HEK293 (cell line): Measurements from ENCODE around the gene GNB5.

ENCODE experiments used
- CTCF ChIA-PET: fragments of 350-600 bp; formaldehyde crosslinking; extraction: SDS; loops from one replicate; lab custom pipeline; 2021; ENCODE audit warnings: antibody characterized with exemption; lab: Yijun Ruan, JAX
- POLR2A ChIA-PET: fragments of 300-600 bp; formaldehyde crosslinking; extraction: SDS; loops from one replicate; lab custom pipeline; 2020; ENCODE audit warnings: antibody characterized with exemption, inconsistent platforms; lab: Yijun Ruan, JAX
- H3K27ac ChIP-seq: fragments of 200-500 bp; sonication (Bioruptor generic); 2 replicates; pipeline ENCODE4 v1.5.1; 2014; ENCODE audit warnings: low read depth, low read length, control low read depth, inconsistent platforms; ENCODE audit errors: extremely low read depth
- H3K36me3 ChIP-seq, 2 experiments: fragments of 200-500 bp in 1 of 2; sonication (Bioruptor generic) in 1 of 2; 1 replicate in 1 of 2; 2 replicates in 1 of 2; pipeline ENCODE4 v1.5.1; 2014 to 2017; ENCODE audit warnings: inconsistent platforms in 2 of 2, low read length in 2 of 2; ENCODE audit not compliant: control insufficient read depth in 2 of 2, insufficient read depth in 1 of 2
- H3K4me1 ChIP-seq: fragments of 200-500 bp; sonication (Bioruptor generic); 2 replicates; pipeline ENCODE4 v1.5.1; 2014; ENCODE audit warnings: mild to moderate bottlenecking, low read length, inconsistent platforms; ENCODE audit not compliant: control insufficient read depth, insufficient read depth
- H3K4me3 ChIP-seq: 2 replicates; pipeline ENCODE4 v1.5.1; 2011; ENCODE audit warnings: low read depth, mild to moderate bottlenecking, control low read depth, low read length, moderate library complexity
- H3K9me3 ChIP-seq: fragments of 200-500 bp; sonication (Bioruptor generic); 2 replicates; pipeline ENCODE4 v1.5.1; 2014; ENCODE audit warnings: low read depth, low read length, inconsistent platforms; ENCODE audit not compliant: control insufficient read depth, insufficient read depth
- BCL11B ChIP-seq: fragments of 450-650 bp; formaldehyde crosslinking; IDR thresholded peaks from 2 replicates; pipeline ENCODE4 v1.5.1; 2016; ENCODE audit warnings: low read depth, missing biosample characterization, missing genetic modification characterization
- TCF7L2 ChIP-seq: IDR thresholded peaks from 2 replicates; pipeline ENCODE4 v1.6.1; 2011; ENCODE audit warnings: low read depth, mild to moderate bottlenecking, inconsistent platforms, low read length, moderate library complexity, borderline replicate concordance
- ZNF114 ChIP-seq: fragments of 450-650 bp; formaldehyde crosslinking; IDR thresholded peaks from 2 replicates; pipeline ENCODE4 v1.5.0; 2017; ENCODE audit warnings: missing biosample characterization, missing genetic modification characterization
- ZNF266 ChIP-seq: fragments of 450-650 bp; formaldehyde crosslinking; IDR thresholded peaks from 2 replicates; pipeline ENCODE4 v1.5.1; 2016; ENCODE audit warnings: missing biosample characterization, missing genetic modification characterization, low read depth
- ZNF391 ChIP-seq: fragments of 450-650 bp; formaldehyde crosslinking; IDR thresholded peaks from 2 replicates; pipeline ENCODE4 v1.5.1; 2016; ENCODE audit warnings: low read depth, missing biosample characterization, missing genetic modification characterization, borderline replicate concordance
- ZNF404 ChIP-seq: fragments of 450-650 bp; formaldehyde crosslinking; IDR thresholded peaks from 2 replicates; pipeline ENCODE4 v1.5.1; 2017; ENCODE audit warnings: missing biosample characterization, missing genetic modification characterization
- ZNF548 ChIP-seq: fragments of 450-650 bp; formaldehyde crosslinking; IDR thresholded peaks from 2 replicates; pipeline ENCODE4 v1.5.1; 2016; ENCODE audit warnings: missing biosample characterization, missing genetic modification characterization
- ZNF549 ChIP-seq: fragments of 450-650 bp; IDR thresholded peaks from 2 replicates; pipeline ENCODE4 v1.5.1; 2018; ENCODE audit warnings: missing biosample characterization, missing genetic modification characterization, mild to moderate bottlenecking, inconsistent platforms, moderate library complexity
- ZNF768 ChIP-seq: fragments of 450-650 bp; formaldehyde crosslinking; IDR thresholded peaks from 2 replicates; pipeline ENCODE4 v1.5.1; 2018; ENCODE audit warnings: missing biosample characterization, mild to moderate bottlenecking, missing genetic modification characterization
- TF ChIP-seq, protein P1 (sequence below): fragments of 450-650 bp; formaldehyde crosslinking; IDR thresholded peaks from 2 replicates; pipeline ENCODE4 v1.5.1; 2016; ENCODE audit warnings: missing biosample characterization, missing genetic modification characterization
- TF ChIP-seq, protein P2 (sequence below): fragments of 450-650 bp; formaldehyde crosslinking; IDR thresholded peaks from 2 replicates; pipeline ENCODE4 v1.5.1; 2016; ENCODE audit warnings: missing biosample characterization, missing genetic modification characterization, low read depth
- TF ChIP-seq, protein P3 (sequence below): fragments of 450-650 bp; formaldehyde crosslinking; IDR thresholded peaks from 2 replicates; pipeline ENCODE4 v1.5.1; 2016; ENCODE audit warnings: missing biosample characterization, missing genetic modification characterization, borderline replicate concordance
- TF ChIP-seq, protein P4 (sequence below): fragments of 450-650 bp; formaldehyde crosslinking; conservative IDR thresholded peaks from 2 replicates; pipeline ENCODE4 v1.5.1; 2016; ENCODE audit warnings: low read depth, missing biosample characterization, missing genetic modification characterization
- TF ChIP-seq, protein P5 (sequence below): fragments of 450-650 bp; formaldehyde crosslinking; IDR thresholded peaks from 2 replicates; pipeline ENCODE4 v1.5.1; 2016; ENCODE audit warnings: missing biosample characterization, missing genetic modification characterization

Gene GNB5

DNA sequence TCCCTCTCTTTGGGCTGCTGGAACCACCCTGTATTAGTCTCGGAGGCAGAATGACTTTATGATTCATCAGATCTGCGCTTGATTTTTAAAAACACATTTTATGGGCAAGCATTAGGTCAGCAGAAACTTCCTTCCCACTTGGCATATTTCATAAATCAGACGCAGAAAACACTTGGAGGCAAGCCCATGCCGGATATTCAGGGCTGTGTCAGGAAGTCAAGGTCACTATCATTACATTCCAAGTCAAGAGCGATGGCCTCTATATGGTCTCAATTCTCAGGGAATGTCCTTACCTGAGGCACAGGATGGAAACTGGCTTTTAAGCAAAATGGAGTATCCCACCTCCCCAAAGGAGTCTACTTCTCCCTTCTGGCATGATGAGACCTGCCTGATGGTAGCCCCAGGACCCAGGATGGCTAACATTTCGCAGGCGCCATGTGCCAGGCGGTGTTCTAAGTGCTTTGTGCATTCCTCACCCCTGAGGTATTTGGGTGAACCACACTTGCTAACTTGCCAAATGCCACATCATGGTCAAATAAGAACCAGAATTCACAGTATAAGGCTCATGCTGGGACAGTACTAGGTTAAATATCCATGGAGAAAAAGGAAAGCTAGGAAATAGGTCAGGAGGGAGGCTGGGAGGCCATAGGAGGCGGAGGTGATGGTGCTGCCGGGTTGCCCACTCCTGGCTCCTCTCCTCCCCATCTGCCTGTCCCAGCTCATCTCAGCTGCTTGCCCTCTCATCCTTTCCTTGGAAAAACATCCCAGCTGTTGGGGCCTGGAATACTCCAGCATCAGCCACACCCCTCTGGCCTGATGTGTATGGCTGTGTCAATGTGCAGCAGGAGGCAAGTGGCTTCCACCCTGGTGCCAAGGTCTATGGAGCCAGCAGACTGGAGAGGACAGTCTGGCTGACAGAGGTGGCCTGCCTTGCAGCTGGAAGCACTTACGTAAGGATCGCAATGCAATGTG is 97.4 kb downstream of the GNB5 start:
- TF ChIP-seq ZNF404 (tag by site-specific recombination) (no peak), ZNF549 (tag by site-specific recombination) (no peak), ZNF266 (tag by site-specific recombination) (no peak), ZNF768 (tag by site-specific recombination) (no peak), BCL11B (tag by site-specific recombination) (no peak), ZNF114 (tag by site-specific recombination) (no peak), ZNF548 (no peak), ZNF391 (no peak), TCF7L2 (no peak)
- TF ChIP-seq, protein P1, sequence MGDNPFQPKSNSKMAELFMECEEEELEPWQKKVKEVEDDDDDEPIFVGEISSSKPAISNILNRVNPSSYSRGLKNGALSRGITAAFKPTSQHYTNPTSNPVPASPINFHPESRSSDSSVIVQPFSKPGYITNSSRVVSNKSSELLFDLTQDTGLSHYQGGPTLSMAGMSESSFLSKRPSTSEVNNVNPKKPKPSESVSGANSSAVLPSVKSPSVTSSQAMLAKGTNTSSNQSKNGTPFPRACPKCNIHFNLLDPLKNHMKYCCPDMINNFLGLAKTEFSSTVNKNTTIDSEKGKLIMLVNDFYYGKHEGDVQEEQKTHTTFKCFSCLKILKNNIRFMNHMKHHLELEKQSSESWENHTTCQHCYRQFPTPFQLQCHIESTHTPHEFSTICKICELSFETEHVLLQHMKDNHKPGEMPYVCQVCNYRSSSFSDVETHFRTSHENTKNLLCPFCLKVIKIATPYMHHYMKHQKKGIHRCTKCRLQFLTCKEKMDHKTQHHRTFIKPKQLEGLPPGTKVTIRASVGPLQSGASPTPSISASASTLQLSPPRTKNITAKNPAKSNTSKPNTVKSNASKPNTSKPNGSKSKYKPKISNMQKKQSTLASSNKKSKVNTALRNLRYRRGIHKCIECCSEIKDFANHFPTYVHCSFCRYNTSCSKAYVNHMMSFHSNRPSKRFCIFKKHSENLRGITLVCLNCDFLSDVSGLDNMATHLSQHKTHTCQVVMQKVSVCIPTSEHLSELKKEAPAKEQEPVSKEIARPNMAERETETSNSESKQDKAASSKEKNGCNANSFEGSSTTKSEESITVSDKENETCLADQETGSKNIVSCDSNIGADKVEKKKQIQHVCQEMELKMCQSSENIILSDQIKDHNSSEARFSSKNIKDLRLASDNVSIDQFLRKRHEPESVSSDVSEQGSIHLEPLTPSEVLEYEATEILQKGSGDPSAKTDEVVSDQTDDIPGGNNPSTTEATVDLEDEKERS: no peak
- TF ChIP-seq, protein P2, sequence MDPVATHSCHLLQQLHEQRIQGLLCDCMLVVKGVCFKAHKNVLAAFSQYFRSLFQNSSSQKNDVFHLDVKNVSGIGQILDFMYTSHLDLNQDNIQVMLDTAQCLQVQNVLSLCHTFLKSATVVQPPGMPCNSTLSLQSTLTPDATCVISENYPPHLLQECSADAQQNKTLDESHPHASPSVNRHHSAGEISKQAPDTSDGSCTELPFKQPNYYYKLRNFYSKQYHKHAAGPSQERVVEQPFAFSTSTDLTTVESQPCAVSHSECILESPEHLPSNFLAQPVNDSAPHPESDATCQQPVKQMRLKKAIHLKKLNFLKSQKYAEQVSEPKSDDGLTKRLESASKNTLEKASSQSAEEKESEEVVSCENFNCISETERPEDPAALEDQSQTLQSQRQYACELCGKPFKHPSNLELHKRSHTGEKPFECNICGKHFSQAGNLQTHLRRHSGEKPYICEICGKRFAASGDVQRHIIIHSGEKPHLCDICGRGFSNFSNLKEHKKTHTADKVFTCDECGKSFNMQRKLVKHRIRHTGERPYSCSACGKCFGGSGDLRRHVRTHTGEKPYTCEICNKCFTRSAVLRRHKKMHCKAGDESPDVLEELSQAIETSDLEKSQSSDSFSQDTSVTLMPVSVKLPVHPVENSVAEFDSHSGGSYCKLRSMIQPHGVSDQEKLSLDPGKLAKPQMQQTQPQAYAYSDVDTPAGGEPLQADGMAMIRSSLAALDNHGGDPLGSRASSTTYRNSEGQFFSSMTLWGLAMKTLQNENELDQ (tag by site-specific recombination): no peak
- TF ChIP-seq, protein P3, sequence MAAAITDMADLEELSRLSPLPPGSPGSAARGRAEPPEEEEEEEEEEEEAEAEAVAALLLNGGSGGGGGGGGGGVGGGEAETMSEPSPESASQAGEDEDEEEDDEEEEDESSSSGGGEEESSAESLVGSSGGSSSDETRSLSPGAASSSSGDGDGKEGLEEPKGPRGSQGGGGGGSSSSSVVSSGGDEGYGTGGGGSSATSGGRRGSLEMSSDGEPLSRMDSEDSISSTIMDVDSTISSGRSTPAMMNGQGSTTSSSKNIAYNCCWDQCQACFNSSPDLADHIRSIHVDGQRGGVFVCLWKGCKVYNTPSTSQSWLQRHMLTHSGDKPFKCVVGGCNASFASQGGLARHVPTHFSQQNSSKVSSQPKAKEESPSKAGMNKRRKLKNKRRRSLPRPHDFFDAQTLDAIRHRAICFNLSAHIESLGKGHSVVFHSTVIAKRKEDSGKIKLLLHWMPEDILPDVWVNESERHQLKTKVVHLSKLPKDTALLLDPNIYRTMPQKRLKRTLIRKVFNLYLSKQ (tag by site-specific recombination): no peak
- TF ChIP-seq, protein P4, sequence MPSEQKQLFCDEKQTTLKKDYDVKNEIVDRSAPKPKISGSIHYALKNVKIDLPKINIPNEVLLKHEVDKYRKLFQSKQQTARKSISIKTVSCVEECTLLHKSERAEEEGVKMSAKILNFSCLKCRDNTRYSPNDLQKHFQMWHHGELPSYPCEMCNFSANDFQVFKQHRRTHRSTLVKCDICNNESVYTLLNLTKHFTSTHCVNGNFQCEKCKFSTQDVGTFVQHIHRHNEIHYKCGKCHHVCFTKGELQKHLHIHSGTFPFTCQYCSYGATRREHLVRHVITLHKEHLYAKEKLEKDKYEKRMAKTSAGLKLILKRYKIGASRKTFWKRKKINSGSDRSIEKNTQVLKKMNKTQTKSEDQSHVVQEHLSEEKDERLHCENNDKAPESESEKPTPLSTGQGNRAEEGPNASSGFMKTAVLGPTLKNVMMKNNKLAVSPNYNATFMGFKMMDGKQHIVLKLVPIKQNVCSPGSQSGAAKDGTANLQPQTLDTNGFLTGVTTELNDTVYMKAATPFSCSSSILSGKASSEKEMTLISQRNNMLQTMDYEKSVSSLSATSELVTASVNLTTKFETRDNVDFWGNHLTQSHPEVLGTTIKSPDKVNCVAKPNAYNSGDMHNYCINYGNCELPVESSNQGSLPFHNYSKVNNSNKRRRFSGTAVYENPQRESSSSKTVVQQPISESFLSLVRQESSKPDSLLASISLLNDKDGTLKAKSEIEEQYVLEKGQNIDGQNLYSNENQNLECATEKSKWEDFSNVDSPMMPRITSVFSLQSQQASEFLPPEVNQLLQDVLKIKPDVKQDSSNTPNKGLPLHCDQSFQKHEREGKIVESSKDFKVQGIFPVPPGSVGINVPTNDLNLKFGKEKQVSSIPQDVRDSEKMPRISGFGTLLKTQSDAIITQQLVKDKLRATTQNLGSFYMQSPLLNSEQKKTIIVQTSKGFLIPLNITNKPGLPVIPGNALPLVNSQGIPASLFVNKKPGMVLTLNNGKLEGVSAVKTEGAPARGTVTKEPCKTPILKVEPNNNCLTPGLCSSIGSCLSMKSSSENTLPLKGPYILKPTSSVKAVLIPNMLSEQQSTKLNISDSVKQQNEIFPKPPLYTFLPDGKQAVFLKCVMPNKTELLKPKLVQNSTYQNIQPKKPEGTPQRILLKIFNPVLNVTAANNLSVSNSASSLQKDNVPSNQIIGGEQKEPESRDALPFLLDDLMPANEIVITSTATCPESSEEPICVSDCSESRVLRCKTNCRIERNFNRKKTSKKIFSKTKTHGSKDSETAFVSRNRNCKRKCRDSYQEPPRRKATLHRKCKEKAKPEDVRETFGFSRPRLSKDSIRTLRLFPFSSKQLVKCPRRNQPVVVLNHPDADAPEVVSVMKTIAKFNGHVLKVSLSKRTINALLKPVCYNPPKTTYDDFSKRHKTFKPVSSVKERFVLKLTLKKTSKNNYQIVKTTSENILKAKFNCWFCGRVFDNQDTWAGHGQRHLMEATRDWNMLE (tag by site-specific recombination): no peak
- TF ChIP-seq, protein P5, sequence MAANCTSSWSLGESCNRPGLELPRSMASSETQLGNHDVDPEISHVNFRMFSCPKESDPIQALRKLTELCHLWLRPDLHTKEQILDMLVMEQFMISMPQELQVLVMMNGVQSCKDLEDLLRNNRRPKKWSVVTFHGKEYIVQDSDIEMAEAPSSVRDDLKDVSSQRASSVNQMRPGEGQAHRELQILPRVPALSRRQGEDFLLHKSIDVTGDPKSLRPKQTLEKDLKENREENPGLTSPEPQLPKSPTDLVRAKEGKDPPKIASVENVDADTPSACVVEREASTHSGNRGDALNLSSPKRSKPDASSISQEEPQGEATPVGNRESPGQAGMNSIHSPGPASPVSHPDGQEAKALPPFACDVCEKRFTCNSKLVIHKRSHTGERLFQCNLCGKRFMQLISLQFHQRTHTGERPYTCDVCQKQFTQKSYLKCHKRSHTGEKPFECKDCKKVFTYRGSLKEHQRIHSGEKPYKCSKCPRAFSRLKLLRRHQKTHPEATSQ (tag by site-specific recombination): no peak

More for the DNA sequence above, 97.4 kb downstream of the GNB5 start:
- H3K27ac ChIP-seq: no peak overlapping the region
- no peak overlapping the region for H3K4me3 ChIP-seq
- CTCF ChIA-PET: no interaction called here
- H3K4me1 ChIP-seq: no peaks in the 10 kb centered on the region; the same call in 1 of the 2 replicates
- POLR2A ChIA-PET: no interaction called here
- no peaks in the 10 kb centered on the region for H3K36me3 ChIP-seq
- no peaks in the 10 kb centered on the region for H3K9me3 ChIP-seq
